Measurements from ENCODE around the gene CFAP210. TPM values are rescaled to one million over a fixed set of nuclear protein-coding genes. Genes with fewer than 3 reads are reported as not detected.
"Not testable (repeated sequence)": the region's sequence is repeated elsewhere in the genome, so short reads cannot be mapped to it uniquely, and the experiment has no call there.

The CFAP210 gene
- total RNA-seq, 1 experiment from 2014 or later: not detected

DNA sequence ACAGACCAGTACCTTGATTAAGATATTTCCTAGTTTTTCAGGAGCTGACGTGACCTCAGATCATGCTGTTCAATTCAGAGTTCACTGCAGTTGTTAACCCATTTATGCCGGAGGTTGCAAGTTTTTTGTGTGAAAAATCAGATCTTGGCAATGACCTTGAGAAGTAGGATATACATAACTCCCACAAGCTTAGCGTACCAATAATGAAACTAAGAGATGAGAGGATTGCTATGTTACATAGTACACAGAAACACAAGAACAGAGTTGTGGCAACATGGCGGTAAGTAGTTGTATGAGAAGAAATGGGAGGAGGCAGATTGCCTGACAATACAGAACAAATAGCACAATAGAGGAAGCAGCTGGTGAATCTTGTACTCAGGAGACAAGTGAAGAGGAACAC lies 71.0 kb downstream of the CFAP210 start:
- DNase-seq (ENCODE audit: low read depth): no peak

GRCh38 chr2:169620509-169620908 lies 73.7 kb downstream of the CFAP210 start:
- no peak for DNase-seq (ENCODE audit: low read depth)

DNA sequence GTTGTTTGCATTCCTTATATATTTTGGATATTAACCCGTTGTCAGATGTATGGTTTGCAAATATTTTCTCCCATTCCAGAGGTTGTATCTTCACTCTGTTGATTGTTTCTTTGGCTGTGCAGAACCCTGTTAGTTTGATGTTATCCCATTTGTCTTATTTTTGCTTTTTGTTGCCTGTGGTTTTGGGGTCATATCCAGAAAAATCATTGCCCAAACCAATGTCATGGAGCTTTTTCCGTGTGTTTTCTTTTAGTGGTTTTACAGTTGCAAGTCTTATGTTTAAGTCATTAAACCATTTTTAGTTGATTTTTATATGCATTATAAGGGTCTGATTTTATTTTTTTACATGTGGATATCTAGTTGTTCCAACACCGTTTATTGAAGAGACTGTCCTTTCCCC lies 74.3 kb downstream of the CFAP210 start:
- peak; percentile 56 for DNase-seq (ENCODE audit: low read depth)

DNA sequence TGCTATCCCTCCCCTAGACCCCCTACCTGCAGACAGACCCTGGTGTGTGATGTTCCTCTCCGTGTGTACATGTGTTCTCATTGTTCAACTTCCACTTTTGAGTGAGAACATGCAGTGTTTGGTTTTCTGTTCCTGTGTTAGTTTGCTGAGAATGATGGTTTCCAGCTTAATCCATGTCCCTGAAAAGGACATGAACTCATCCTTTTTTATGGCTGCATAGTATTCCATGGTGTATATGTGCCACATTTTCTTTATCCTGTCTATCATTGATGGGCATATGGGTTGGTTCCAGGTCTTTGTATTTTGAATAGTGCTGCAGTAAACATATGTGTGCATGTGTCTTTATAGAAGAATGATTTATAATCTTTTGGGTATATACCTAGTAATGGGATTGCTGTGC lies 78.2 kb downstream of the CFAP210 start:
- not testable (repeated sequence) for DNase-seq (ENCODE audit: low read depth)

DNA sequence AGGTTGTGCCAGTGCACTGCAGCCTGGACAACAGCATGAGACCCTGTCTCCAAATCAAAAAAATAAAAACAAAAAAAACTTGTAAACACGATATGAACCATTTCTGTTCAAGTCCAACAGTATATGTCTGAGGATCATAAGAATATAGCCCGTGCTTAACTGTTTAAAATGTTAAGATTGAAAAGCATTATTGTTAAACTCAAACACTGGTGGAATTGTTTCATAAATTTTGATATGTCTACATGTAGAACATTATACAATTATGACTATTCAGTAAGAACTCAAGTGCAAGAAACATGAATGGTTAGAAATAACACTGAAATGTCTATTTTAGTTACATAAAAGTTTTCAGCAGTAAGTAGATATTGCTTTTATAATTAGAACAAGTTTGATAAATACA lies 80.3 kb downstream of the CFAP210 start:
- DNase-seq (ENCODE audit: low read depth): no peak

- no peak for DNase-seq (ENCODE audit: low read depth)
These were observed 84.9 kb downstream of the CFAP210 start for GRCh38 chr2:169609264-169609663.

GRCh38 chr2:169599568-169599967 lies 94.6 kb downstream of the CFAP210 start:
- DNase-seq (ENCODE audit: low read depth): no peak

DNA sequence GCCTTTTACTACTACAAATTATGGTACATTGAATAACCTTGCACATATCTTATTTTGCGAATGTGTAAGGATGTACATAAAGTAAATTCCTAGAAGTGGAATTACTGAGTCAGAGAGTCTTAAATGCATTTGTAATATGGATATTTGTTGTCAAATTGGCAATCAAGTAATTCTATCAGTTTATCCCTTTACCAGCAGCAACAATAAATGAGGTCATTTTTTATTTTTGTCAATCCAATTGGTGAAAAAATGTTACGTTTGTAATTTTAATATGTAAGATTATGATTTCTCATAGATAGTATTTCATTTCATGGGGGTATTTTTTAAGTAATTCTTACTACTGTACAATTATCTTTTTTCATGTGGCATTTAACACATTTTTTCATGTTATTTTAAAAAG lies 95.2 kb downstream of the CFAP210 start:
- no peak for DNase-seq (ENCODE audit: low read depth)

DNA sequence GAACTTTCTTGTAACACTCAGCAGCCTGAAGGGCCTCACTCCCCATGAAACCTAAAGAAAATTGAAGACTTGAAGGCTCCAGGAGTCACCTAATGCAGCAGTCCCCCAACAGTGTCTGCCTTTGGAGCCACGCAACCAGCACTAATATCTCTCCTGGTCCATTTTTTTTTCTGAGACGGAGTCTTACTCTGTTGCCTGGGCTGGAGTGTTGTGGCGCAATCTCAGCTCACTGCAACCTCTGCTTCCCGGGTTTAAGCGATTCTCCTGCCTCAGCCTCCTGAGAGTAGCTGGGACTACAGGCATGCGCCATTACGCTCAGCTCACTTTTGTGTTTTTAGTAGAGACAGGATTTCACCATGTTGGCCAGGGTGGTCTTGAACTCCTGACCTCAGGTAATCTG lies 97.7 kb downstream of the CFAP210 start:
- DNase-seq (ENCODE audit: low read depth): not testable (repeated sequence)

Other genes starting within 250 kb of the CFAP210 start
- 6.0 and 7.2 TPM in 2 replicates for gene BBS5, start 214.9 kb downstream of the CFAP210 start, total RNA-seq (2014; rRNA removed)
- 32.3 and 91.1 TPM in 2 replicates for gene KLHL41, start 184.7 kb downstream of the CFAP210 start, total RNA-seq (2014; rRNA removed)
- gene FASTKD1, start 120.5 kb downstream of the CFAP210 start, total RNA-seq (2014; rRNA removed): 22.8 and 26.9 TPM in 2 replicates
- gene PPIG, start 110.1 kb downstream of the CFAP210 start, total RNA-seq (2014; rRNA removed): 22.8 and 26.0 TPM in 2 replicates
- gene PHOSPHO2, start 64 bp upstream of the CFAP210 start, total RNA-seq (2014; rRNA removed): 2.1 TPM in 2 replicates
- gene KLHL23, start 39.4 kb upstream of the CFAP210 start, total RNA-seq (2014; rRNA removed): 3.3 and 4.6 TPM in 2 replicates
- 151 and 157 TPM in 2 replicates for gene SSB, start 104.5 kb upstream of the CFAP210 start, total RNA-seq (2014; rRNA removed)
- 48.7 and 54.0 TPM in 2 replicates for gene METTL5, start 130.5 kb upstream of the CFAP210 start, total RNA-seq (2014; rRNA removed)
- 21.7 and 26.3 TPM in 2 replicates for gene UBR3, start 133.0 kb upstream of the CFAP210 start, total RNA-seq (2014; rRNA removed)